SU-DHL-6 (cell line): ENCODE measurements around the gene DFFB.

Experiments used
- H2AFZ ChIP-seq: fragments of 200-600 bp; sonication (generic); 2 replicates; pipeline ENCODE4 v1.6.1; 2014; ENCODE audit warnings: low read depth, mild to moderate bottlenecking, moderate library complexity, mixed read lengths, antibody characterized with exemption, low read length; ENCODE audit not compliant: severe bottlenecking
- H3F3A ChIP-seq: fragments of 200-600 bp; shearing (Covaris generic); 2 replicates; pipeline ENCODE4 v1.6.0; 2016; ENCODE audit warnings: antibody characterized with exemption, mild to moderate bottlenecking; ENCODE audit not compliant: insufficient read depth
- H3K27ac ChIP-seq: fragments of 200-600 bp; sonication (generic); 2 replicates; pipeline ENCODE4 v1.5.1; 2016; ENCODE audit warnings: low read depth, mild to moderate bottlenecking, low read length, moderate library complexity, mixed read lengths
- H3K27me3 ChIP-seq: fragments of 200-600 bp; sonication (generic), shearing (Covaris generic); 2 replicates; pipeline ENCODE4 v1.6.0; 2014; ENCODE audit warnings: mild to moderate bottlenecking, low read length
- H3K36me3 ChIP-seq: fragments of 200-600 bp; sonication (generic); 2 replicates; pipeline ENCODE4 v1.6.1; 2014; ENCODE audit warnings: mild to moderate bottlenecking, low read length, mixed read lengths
- H3K4me2 ChIP-seq: fragments of 300-600, 200-600 bp; shearing (Covaris generic), sonication (generic); 2 replicates; pipeline ENCODE4 v1.6.0; 2014; ENCODE audit warnings: low read length, low read depth, mild to moderate bottlenecking; ENCODE audit not compliant: poor library complexity, severe bottlenecking
- H3K4me3 ChIP-seq: fragments of 200-600 bp; sonication (generic); 2 replicates; pipeline ENCODE4 v1.5.1; 2014; ENCODE audit warnings: antibody characterized with exemption, low read length, mild to moderate bottlenecking, mixed read lengths; ENCODE audit not compliant: insufficient read depth, poor library complexity, severe bottlenecking
- H3K79me2 ChIP-seq: fragments of 200-600 bp; sonication (generic); 2 replicates; pipeline ENCODE4 v1.6.1; 2014; ENCODE audit warnings: mild to moderate bottlenecking, low read length, moderate library complexity; ENCODE audit not compliant: insufficient read depth
- H3K9ac ChIP-seq: fragments of 200-600 bp; sonication (generic); 2 replicates; pipeline ENCODE4 v1.7.0; 2014; ENCODE audit warnings: mild to moderate bottlenecking, low read length
- H3K9me2 ChIP-seq: fragments of 200-600 bp; sonication (generic); replicated peaks from 2 replicates; pipeline ENCODE4 v1.6.1; 2014; ENCODE audit warnings: low read length; ENCODE audit not compliant: insufficient read depth
- H3K9me3 ChIP-seq: fragments of 200-600 bp; sonication (generic); 2 replicates; pipeline ENCODE4 v1.6.1; 2014; ENCODE audit warnings: low read length, mixed read lengths; ENCODE audit not compliant: insufficient read depth
- H4K20me1 ChIP-seq: fragments of 200-600 bp; sonication (generic); 2 replicates; pipeline ENCODE4 v1.6.1; 2014; ENCODE audit warnings: low read depth, mild to moderate bottlenecking, antibody characterized with exemption, low read length, moderate library complexity, mixed read lengths
- EZH2phosphoT487 ChIP-seq: fragments of 200-600 bp; sonication (generic), shearing (Covaris generic); conservative IDR thresholded peaks from 2 replicates; pipeline ENCODE4 v1.6.1; 2018; ENCODE audit warnings: mild to moderate bottlenecking, antibody characterized with exemption, low read length, moderate library complexity, mixed read lengths
- TF ChIP-seq, protein P1 (sequence below): fragments of 200-600 bp; sonication (generic); IDR thresholded peaks from one replicate; pipeline ENCODE4 v1.5.1; 2017; ENCODE audit warnings: antibody characterized with exemption, mild to moderate bottlenecking, low read length, moderate library complexity; ENCODE audit not compliant: insufficient read depth, poor library complexity, severe bottlenecking

Gene DFFB

DNA sequence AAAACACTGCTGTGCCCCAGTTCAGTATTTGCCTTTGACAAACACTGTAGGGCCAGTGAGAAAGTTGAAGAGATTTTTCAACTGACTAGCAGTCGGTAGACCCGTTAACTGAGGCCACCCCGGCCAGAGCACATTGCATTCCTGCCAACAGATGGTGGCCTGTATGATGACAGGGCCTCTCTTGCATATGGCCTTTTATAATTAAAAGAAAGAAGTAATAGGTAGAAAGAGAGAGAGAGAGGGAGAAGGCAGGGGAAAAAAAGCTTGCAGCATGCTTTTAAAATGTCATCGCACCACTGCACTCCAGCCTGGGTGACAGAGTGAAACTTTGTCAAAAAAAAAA, 47.5 kb downstream of the DFFB start:
- H3K9ac ChIP-seq: no peak overlapping the region
- no peaks in the 10 kb centered on the region for H4K20me1 ChIP-seq
- no peaks in the 10 kb centered on the region for H3K27me3 ChIP-seq
- H3K4me3 ChIP-seq: no peak overlapping the region
- no peaks in the 10 kb centered on the region for H3K36me3 ChIP-seq
- no peak overlapping the region for H3K4me2 ChIP-seq
- H3K27ac ChIP-seq: no peak overlapping the region
- H3K9me2 ChIP-seq: no peaks in the 10 kb centered on the region
- H3K9me3 ChIP-seq: no peaks in the 10 kb centered on the region
- H3F3A ChIP-seq: peaks cover 18% of the 10 kb centered on the region; the same call in 1 of the 2 replicates
- H3K79me2 ChIP-seq: peaks cover 1% of the 10 kb centered on the region; the same call in 1 of the 2 replicates
- H2AFZ ChIP-seq: no peak overlapping the region
- TF ChIP-seq, protein P1, sequence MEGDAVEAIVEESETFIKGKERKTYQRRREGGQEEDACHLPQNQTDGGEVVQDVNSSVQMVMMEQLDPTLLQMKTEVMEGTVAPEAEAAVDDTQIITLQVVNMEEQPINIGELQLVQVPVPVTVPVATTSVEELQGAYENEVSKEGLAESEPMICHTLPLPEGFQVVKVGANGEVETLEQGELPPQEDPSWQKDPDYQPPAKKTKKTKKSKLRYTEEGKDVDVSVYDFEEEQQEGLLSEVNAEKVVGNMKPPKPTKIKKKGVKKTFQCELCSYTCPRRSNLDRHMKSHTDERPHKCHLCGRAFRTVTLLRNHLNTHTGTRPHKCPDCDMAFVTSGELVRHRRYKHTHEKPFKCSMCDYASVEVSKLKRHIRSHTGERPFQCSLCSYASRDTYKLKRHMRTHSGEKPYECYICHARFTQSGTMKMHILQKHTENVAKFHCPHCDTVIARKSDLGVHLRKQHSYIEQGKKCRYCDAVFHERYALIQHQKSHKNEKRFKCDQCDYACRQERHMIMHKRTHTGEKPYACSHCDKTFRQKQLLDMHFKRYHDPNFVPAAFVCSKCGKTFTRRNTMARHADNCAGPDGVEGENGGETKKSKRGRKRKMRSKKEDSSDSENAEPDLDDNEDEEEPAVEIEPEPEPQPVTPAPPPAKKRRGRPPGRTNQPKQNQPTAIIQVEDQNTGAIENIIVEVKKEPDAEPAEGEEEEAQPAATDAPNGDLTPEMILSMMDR: no peak
- no peak for TF ChIP-seq EZH2phosphoT487

DNA sequence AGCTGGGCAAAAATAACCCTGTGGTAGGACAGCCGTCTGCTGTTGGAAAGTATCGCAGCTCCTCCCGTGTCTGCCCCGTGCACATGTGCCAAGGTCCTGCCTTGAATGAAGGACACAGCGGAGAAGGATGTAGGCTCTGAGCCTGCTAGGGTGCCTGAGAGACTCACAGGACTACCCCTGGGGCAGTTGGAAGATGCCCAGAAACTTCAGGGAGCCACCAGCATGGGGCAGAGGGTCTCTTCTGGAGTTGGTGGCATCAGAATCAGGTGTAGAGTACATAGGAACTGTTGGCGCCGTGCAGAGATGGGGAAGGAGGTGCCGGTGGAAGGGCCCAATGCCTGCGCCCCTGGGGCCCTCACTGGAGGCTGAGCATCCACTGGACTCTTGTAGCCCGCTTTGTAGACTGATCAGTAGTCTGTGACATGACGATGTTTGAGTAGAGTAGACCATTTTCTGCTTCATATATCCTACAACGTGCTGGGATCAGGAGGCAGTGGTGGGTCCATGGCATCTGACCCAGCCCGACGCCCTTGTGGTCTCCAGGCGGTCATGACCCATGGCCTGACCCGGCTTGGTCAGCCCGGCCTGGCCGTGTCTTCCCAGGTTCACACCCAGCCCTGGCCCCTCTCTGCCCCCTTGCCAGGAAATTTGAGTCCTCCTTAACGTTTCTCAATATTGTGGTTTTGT, 48.1 kb downstream of the DFFB start:
- H3K9me2 ChIP-seq: no peaks in the 10 kb centered on the region
- peaks cover 19% of the 10 kb centered on the region; the same call in 1 of the 2 replicates for H3F3A ChIP-seq
- no peak overlapping the region for H3K4me2 ChIP-seq
- H3K9me3 ChIP-seq: no peaks in the 10 kb centered on the region
- H3K4me3 ChIP-seq: no peak overlapping the region
- H2AFZ ChIP-seq: no peak overlapping the region
- H3K36me3 ChIP-seq: no peaks in the 10 kb centered on the region
- no peak overlapping the region for H3K9ac ChIP-seq
- H3K27me3 ChIP-seq: no peaks in the 10 kb centered on the region
- no peak overlapping the region for H3K27ac ChIP-seq
- H3K79me2 ChIP-seq: no peaks in the 10 kb centered on the region
- H4K20me1 ChIP-seq: no peaks in the 10 kb centered on the region
- TF ChIP-seq, protein P1: no peak
- TF ChIP-seq EZH2phosphoT487: no peak

DNA sequence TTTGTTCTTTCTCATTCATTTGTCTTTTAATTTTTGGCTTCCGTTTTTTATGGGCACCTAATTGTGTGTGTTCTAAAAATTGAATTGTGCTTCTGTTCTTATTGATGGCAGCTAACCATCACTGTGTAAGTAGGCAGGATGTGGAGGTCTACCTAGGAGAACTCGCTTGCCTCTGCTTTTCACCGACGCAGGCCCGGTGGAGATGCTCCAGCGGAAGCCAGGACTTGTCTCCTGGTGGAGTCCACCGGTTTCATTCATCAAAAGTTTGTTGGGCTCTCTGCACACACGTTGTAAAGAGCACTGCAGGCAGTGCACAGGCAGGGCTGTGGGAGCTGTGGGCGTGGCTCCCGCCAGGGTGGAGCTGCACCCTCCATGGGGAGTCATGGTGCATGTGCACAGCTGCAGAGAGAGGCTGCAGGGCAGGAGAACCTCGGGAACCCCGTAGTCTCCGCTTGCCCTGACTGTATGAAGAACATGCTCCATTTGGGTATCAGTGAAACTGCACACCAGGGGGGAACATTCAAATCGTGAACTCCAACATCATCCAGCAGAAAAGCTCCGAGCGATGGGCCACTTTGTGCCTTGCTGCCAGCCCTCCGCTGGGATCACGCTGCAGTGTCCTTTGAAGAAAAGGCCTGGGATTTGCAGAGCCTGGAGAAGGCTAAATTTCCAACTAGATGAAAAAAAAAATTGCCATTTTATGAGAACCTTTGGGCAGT, 48.8 kb downstream of the DFFB start:
- Histone ChIP-seq H3K4me3 (no peak overlapping the region), H3K79me2 (no peaks in the 10 kb centered on the region), H3K9me3 (no peaks in the 10 kb centered on the region), H3K27me3 (no peaks in the 10 kb centered on the region), H3K4me2 (no peak overlapping the region), H3F3A (peaks cover 19% of the 10 kb centered on the region; the same call in 1 of the 2 replicates), H4K20me1 (no peaks in the 10 kb centered on the region), H3K9me2 (no peaks in the 10 kb centered on the region), H3K9ac (no peak overlapping the region), H2AFZ (no peak overlapping the region), H3K36me3 (no peaks in the 10 kb centered on the region), H3K27ac (no peak overlapping the region)
- TF ChIP-seq, protein P1: no peak
- TF ChIP-seq EZH2phosphoT487: no peak
